Mesenteric fat pad (tissue), 1 donor: ENCODE results near the gene LRAT. TPM values are rescaled to one million over a fixed set of nuclear protein-coding genes. Genes with fewer than 3 reads are reported as not detected.
"Not testable (repeated sequence)": the region's sequence is repeated elsewhere in the genome, so short reads cannot be mapped to it uniquely, and the experiment has no call there.

Experiments used
- DNase-seq: peaks from one replicate; pipeline ENCODE4 v3.0.0-alpha.2; 2020; ENCODE audit warnings: low spot score
- long read RNA-seq: library from polyadenylated mRNA; unstranded; transcript quantifications from one replicate; pipeline ENCODE4 v2.0.0, GENCODE V29; 2020
- total RNA-seq: library from RNA; stranded (reverse); fragmentation: NEBNext Ultra II Directional; extraction: Animal tissue kit (Norgen Biotek cat#: 25700); gene quantifications from one replicate; pipeline ENCODE4 v1.2.1, GENCODE V29; 2021
- donor health status: DM: yes; HTN: yes; CAD: no.

The LRAT gene
- 0.39 TPM for total RNA-seq
- long read RNA-seq, partial matches to known transcripts, result 0 of 1 reads
- long read RNA-seq, other reads (novel, unspliced or antisense), result 1 of 1 reads

DNA sequence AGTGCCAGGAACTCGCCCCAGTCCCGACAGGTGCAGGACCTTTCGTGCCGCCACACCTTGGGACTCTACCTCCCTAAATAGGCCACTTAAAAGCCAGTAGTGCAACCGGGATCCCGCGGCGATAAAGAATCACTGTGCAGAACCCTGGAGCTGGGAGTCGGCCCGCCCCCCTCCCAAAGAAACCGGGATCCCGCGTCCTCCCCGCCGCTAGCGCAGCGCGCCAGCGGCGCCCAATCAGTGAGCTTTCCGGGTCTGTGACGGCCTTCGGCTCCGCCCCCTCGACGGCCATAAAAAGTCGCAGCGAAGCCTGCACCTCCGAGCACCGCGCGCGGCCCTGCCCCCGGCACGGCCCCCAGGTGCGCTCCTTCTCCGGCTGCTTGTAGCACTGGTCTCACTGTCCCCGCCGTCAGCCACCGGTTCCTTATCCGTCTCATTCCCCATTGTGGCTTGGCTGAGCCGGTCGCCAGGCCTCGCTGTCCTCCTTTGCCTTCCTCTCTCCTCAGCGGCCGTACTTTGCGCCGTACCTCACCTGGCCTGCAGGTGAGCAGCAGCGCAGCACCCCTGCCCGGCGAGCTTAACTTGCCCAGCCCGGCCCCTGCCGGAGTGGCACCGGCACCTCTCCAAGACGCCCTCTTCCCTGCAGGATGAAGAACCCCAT, at the start of gene LRAT:
Gene LRAT (plus strand): TSS at position 318 of the 658 bp plus-strand sequence. CDS start 327 bp downstream, at position 645.
- no peak for DNase-seq

DNA sequence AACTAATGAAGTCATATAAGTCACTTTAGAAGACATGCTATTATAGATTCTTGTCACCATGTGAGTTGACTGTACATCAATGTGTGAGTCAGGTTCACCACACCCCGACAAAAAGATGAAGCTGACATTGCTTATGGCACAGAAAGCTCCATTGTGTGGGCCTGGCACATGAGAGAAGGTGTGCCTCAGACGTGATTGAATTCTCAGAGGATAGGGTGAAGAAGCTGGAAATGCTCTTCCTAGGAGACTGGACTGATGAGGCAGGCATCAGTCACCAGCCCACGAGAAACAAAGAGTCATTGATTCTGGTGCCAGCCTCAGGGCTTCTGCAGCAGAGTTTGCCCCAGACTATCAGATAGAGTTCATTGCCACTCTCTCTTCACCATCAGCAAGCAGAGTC, 35.9 kb upstream of the LRAT start:
- DNase-seq, result no peak

DNA sequence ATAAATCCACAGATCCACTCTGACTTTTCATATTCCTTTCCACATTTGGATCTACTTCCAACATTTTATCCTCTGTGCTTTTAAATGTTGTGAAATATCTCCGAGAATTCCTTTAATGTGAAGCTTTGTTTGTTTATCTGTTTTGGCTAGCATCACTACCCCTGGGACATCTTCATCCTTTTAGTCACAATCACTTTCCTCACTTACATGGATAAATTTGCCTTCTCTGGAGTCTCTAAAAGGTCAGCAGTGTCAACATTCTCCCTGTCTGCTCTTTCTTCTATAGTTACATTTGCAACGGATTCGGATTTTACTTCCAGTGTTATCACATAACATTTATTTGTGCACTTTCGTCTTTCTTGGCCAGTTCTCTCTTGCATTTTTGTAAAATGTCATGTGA, 34.2 kb upstream of the LRAT start:
- no peak for DNase-seq

DNA sequence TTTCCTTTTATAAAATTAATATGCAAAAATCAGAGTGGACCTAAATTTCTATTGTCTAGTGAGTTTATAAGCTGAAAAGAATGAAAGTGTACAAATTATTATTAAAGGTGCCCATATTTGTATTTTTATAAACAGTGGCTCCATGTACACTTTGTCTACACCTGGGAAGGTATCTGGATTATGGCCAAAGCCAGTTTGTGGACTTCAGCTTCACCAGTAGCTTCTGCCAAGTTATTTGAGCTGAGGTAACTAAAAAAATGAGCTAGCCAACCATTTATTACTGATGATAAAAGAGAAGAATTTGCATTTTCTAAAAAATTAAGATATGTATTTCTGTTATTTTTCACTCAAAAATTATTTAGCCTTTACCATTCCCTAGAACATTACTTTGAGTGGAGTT, 32.3 kb upstream of the LRAT start:
- no peak for DNase-seq

DNA sequence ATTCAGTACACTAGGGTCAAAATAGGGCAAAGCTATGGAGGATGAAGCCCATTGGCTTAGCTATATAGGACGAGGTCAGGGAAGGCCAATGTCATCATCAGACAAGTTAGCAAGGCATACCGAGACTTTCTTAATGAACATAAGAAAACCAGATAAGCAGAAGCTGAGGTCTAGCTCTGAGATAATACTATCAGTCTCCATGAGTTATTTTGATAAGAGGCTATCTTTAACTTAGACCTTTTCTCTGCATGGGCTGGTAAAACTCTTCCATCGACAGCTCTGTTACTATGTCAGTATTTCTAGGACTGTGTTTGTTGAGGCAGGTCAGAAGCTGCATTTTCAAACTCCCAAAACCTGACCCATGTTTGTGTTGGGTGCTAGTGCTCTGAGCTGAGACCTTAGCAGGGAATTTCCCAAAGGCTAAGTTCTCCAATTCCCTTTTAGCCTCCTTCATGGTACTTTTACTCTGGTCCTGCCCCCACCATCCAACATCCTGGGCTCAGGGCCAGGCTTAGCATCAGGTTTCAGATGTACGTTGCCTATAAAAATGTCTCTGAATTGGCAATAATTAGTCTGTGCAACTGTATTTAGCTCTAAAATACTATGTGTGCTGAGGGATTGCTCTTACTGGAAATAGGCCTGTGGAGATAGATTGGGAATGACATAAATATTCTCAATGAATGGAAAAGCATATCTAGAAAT, 29.3 kb upstream of the LRAT start:
- no peak for DNase-seq

DNA sequence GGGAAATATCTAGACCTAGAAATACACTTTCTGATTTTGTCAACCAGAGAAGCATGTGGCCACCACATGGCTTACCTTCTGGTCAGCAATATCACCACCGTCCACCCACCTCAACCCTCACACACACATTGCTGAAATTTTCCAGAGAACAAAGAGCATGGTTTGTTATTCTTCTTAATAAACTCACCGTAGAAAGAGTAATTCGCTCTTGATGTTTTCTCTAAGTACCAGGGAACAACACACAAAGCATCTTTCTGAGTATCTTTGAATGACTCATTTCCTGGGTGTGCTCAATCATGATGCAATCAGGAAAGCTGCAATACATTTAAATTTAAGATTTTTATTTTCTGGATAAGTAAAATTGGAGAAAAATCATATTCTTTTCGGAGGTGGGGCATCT, 24.7 kb upstream of the LRAT start:
- no peak for DNase-seq

DNA sequence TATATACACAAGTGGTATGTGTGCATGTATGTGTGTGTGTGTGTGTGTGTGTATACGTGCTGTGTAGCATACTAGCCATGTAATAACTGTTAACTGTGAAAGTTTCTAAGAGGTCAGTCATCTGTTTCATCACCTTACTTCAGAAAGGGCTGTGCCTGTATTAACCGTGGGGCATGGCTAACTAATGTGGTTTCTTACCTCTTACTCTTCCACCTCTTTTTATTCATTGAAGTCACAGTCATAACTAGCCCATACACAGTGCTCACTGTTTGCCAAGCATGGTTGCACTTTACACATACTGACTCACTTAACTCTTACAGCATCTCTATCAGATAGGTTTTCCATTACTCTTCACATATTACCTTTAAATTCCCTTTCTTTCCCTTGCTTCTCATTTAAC, 23.7 kb upstream of the LRAT start:
- no peak for DNase-seq

DNA sequence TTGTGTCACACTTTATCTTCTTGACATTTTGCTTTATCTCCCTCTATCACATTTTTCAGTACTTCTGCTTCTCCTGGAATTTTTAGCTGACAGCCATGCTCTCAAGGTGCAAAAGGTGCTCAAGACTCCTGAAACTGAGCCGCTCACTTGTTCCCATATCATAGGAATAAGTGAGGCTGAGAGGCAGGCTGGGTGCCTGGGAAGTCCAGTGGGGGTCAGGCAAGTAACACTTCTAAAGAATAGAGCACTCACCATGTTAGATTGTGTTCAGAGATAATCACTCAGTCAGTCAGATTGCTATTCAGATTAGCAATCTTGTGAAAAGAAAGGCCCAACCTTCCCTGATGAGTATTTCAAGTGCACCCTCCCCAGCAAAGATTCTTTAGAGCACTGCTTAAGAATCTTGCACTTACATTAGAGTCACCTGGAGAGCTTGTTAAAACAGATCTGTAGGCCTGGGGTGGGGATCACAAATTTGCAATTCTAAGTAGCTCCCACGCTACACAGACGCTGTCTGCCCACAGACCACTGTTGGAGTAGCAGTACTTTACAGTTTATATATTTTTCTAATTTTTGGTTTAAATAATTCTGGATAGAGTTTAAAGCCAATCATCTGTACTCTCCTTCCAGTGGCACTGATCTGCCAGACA, 23.1 kb upstream of the LRAT start:
- no peak for DNase-seq

DNA sequence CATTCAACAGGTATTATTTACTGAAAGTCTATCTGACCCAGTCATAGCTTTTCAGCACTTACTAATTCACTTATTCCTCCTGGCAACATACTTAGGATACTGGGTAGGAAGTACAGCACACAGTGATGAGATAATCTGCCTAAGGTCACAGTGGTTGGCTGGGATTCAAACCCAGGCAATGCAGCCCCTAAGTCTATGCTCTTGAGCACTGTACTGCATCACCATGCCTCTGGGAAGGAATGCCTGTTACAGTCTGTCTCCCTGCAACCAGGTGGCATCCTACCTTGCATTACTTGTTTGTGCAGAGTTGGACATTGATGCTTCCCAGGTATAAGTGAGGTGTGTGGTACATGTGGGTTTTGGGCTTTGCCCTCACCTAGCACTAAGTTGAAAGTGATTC, 21.5 kb upstream of the LRAT start:
- no peak for DNase-seq

DNA sequence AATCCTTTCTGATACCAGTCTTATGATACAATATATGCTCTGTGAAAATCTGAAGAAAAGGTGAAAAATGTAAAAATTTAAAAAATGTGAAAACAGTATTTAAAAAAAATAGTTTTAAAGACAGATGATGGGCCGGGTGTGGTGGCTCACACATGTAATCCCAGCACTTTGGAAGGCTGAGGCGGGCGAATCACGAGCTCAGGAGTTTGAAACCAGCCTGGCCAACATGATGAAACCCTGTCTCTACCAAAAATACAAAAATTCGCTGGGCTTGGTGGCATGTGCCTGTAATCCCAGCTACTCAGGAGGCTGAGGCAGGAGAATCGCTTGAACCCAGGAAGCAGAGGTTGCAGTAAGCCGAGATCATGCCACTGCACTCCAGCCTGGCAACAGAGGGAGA, 20.2 kb upstream of the LRAT start:
- not testable (repeated sequence) for DNase-seq

DNA sequence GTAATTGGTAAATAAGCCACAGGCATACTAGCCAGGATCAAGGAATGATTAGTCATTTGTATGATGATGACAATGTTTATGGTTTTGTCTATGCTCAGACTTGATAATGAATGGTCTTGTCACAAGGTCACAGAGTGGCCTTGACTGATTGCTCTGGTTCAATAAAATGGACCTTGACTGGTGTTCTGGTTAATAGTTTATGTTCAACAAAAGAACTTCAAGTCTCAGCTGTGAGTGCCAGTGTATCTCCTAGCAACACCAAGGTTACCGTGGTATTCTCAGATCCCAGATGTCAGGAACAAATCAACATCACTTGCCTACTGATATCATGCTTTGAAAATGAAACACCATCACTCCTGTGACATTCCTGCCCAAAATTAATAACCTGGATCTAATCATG, 16.3 kb upstream of the LRAT start:
- no peak for DNase-seq

DNA sequence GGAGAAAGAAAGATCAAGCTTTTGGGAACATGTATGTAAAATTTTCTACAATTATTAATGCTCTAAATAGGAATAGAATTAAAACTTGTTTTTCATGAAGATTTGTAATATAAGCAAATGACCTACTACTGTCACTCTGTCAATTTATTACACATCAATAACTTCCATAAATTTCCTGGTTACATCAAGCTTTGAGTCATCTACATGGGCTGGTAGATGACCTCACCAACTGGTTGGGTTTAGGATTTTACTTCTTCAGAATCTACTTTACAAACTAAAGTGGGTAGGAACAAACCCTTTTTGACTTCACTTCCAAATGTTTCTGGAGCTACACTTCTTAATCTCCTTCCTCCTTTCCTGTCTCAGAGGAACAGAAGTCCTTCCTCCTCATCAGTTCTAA, 12.0 kb upstream of the LRAT start:
- no peak for DNase-seq

DNA sequence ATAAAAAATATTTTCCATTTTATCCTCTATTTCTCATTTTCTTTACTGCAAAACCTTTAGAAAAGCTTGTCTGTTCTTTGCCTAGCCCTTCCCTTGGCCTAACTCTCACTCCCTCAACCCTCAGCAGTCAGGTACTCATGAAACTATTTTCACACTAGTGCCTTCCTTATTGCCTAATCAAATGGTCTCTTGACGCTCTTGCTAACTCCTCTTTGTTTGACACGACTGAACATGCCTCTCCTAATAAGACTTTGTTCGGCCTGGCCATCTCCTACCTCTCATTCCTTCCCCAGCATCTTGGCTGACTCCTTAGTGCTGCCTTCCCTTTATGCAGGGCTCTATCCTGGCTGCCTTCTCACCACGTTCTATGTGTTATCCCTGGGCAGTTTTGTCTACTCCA, 11.1 kb upstream of the LRAT start:
- DNase-seq, result no peak

DNA sequence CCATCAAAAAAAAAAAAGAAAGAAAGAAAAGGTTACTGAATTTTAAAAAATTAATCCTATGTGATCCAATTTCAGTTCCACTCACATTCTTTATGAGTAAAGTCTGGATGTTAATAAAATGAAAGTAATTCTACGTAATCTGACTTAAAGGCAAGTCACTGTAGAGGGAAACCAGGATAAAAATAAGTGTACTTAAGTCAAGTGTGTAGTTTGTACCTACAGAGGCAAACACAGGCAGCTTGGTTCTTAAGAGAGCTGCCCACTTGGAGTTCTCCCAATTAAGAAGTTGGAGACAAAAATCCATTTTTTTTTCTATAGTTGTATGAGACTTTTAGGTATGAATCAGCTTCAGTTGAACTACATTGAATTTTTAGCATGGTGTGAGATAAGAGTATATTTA, 7.0 kb upstream of the LRAT start:
- no peak for DNase-seq

DNA sequence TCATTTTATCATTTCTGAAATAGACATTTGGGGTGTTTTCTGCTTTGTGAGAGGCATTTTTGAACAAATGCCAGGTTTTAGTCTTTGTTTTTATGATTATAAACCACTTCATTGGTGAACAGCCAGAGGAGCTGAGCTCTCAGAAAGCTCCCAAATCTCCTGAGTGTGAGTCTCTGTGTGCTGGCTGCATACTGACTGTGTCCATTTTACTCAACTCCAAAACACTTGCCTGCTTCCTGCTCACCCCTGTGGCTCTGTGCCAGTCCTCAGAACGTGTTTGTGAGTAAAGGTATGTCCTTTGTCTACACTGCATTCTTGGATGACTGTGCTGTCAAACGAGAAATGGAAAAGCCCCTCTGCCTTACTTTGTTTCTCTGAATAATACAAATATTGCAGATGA, 5.4 kb upstream of the LRAT start:
- DNase-seq, result no peak

DNA sequence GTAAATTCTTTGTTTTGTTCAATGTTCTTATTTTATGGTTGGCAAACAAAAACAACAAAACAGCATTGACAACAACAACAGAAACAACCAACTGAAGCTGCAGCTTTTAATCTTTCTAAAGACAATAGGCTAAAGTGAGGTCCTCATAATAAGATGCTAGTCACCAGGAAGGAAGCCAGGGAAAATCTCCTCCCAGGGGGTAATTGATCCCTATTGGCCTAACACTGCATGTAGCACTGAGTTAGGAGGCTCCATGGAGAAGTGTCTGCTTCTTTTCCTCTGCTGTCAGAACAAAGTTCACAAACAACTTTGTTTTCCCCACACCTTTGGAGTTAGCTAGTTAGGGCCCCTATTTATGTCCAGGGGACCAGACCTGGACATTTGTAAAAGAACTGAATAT, 4.7 kb upstream of the LRAT start:
- no peak for DNase-seq

DNA sequence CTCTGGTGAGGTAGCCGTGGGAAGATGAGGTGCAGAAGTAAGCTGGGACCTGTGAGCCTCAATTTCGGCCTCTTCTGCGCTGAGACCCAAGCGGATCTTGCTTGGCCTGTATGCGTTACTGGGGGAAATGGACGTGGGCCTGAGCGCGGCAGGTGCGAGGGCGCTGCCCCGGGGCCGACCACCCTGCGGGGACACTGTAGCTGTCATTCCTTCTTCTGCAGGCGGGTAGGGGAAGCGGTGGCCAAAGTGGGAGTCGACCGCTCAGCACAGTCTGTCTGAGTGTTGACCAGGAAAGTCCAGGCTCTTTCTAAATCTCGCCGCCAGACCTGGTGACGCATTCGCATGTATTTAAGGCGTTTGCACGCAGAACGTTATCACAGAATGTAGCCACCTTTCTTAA, 3.3 kb upstream of the LRAT start:
- no peak for DNase-seq

DNA sequence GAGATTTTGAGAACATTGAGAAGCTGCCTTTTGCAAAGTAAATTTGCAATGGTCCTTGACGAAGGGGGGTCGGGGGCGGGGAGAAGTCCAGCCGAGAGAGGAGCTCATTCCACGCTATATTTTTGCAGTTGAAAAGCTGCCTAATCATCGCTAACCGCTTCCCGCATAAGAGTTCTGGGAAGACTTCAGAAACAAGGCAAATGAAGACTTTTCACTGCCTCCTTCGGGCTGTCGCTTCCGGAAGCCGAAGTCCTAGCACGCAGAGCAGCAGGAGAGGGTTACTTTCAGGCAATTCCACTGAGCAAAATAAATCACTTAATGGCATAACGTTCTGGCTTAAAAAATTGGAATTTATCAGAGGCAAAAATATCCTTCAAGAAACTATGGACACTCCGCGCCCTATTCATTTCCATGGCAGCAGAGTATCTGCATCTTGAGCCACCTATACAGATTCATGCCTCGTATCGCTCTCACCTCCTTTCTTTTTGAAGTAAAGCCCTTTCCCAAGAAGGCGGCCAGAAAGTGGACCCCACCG, 2.6 kb upstream of the LRAT start:
- no peak for DNase-seq

DNA sequence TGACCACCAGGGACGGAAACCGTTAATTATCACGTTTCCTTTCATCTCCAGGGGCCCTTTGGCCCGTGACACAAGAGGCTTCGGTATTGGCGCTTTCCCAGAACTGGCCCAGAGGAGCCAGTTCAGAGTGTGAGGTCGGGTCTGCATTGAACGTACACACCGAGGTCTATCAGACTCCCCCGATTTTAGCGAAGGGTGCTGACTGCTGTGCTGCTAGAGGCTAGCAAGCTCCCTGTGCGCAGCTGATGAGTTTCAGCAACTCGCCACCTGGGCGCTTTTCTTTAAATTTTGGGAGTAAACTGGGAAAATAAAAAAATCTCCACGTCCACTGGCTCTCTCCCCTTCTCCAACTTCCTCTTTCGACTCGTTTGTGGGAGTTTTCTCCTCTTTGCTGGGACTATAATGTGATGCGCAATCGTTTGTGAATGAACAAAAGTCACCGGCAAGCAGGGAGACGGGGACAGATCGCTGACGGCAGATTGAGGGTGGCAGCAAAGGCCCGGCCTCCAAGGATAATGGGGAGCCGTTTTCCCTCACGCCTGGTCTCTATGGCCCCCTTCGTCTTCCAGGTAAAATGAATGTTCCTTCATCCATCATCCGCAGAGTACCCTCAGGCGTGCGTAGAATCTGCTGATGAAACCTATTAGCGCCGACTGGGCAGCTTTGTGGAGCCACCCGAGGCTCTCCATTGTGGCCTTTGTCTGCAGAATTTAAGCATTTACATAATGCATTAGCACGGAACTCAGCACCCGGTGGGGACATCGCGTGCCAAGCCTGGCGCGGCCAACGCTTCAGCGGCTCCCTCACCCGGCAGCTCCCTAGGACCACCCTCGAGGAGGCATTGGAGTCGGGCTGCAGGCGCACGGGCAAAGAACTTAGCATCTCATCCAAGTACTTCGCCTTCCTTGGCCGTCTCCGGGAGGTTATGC, 1.6 kb upstream of the LRAT start:
- no peak for DNase-seq

DNA sequence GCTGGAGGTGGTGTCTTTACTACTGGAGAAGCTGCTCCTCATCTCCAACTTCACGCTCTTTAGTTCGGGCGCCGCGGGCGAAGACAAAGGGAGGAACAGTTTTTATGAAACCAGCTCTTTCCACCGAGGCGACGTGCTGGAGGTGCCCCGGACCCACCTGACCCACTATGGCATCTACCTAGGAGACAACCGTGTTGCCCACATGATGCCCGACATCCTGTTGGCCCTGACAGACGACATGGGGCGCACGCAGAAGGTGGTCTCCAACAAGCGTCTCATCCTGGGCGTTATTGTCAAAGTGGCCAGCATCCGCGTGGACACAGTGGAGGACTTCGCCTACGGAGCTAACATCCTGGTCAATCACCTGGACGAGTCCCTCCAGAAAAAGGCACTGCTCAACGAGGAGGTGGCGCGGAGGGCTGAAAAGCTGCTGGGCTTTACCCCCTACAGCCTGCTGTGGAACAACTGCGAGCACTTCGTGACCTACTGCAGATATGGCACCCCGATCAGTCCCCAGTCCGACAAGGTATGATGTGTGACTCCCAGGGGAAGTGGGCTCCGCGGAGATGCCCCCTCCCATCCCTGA, 634 bp downstream of the LRAT start:
- no peak for DNase-seq

DNA sequence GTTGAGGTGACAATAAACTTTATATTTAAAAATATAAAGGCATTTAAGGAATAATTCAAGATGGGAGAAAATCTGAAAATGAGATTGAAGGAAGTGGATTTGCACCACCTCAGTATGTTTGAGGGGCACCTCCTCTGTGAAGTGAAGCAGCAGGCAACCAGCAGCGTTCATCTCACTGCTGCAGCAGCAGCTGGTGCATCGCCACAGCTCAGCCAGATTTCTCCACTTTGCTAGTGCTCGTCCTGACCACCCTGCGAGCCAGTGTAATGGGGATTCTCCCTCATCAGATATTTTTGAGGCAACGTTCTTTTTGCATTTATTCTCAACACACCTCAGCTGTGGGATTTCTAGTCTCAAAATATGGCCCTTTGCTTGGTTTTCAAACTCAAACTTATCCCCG, 13.9 kb downstream of the LRAT start:
- no peak for DNase-seq
